Hepatocyte (in vitro differentiated cells): ENCODE results near the gene LHX1. TPM values are rescaled to one million over a fixed set of nuclear protein-coding genes. Genes with fewer than 3 reads are reported as not detected.

Source experiments
- DNase-seq: peaks from one replicate; pipeline ENCODE4 v3.0.0-alpha.2; 2016; ENCODE audit warnings: low spot score
- H2AFZ ChIP-seq: fragments of 200-600 bp; sonication (generic); 2 replicates; pipeline ENCODE4 v1.6.0; 2016; ENCODE audit warnings: antibody characterized with exemption, mild to moderate bottlenecking
- H3K27ac ChIP-seq: fragments of 200-600 bp; sonication (generic); 2 replicates; pipeline ENCODE4 v1.5.1; 2016; ENCODE audit warnings: mild to moderate bottlenecking
- H3K27me3 ChIP-seq: fragments of 200-600 bp; sonication (generic); 2 replicates; pipeline ENCODE4 v1.6.1; 2016
- H3K36me3 ChIP-seq: fragments of 200-600 bp; sonication (generic); replicated peaks from 2 replicates; pipeline ENCODE4 v1.5.1; 2016; ENCODE audit warnings: low read depth; ENCODE audit not compliant: insufficient read depth
- H3K4me1 ChIP-seq: fragments of 200-600 bp; sonication (generic); 2 replicates; pipeline ENCODE4 v1.5.1; 2016; ENCODE audit warnings: mild to moderate bottlenecking, moderate library complexity; ENCODE audit not compliant: insufficient read depth
- H3K4me2 ChIP-seq: fragments of 200-600 bp; sonication (generic); 2 replicates; pipeline ENCODE4 v1.6.0; 2016
- H3K4me3 ChIP-seq: fragments of 200-600 bp; sonication (generic); 2 replicates; pipeline ENCODE4 v1.5.1; 2016; ENCODE audit warnings: mild to moderate bottlenecking
- H3K79me2 ChIP-seq: fragments of 200-600 bp; sonication (generic); 2 replicates; pipeline ENCODE4 v1.6.0; 2017; ENCODE audit warnings: mild to moderate bottlenecking
- H3K9me2 ChIP-seq: fragments of 200-600 bp; sonication (generic); replicated peaks from 2 replicates; pipeline ENCODE4 v1.6.0; 2017; ENCODE audit warnings: mild to moderate bottlenecking; ENCODE audit not compliant: insufficient read depth
- H3K9me3 ChIP-seq: fragments of 200-600 bp; sonication (generic); 2 replicates; pipeline ENCODE4 v1.5.1; 2016; ENCODE audit warnings: low read depth, mild to moderate bottlenecking
- H4K20me1 ChIP-seq: fragments of 200-600 bp; sonication (generic); 2 replicates; pipeline ENCODE4 v1.6.0; 2016; ENCODE audit warnings: mild to moderate bottlenecking; ENCODE audit not compliant: insufficient read depth, poor library complexity, severe bottlenecking
- CTCF ChIP-seq: fragments of 200-600 bp; sonication (generic); IDR thresholded peaks from 2 replicates; pipeline ENCODE4 v1.5.1; 2016; ENCODE audit warnings: antibody characterized with exemption, mild to moderate bottlenecking; ENCODE audit not compliant: poor library complexity
- EZH2 ChIP-seq: fragments of 200-600 bp; sonication (generic); IDR thresholded peaks from 2 replicates; pipeline ENCODE4 v1.6.1; 2016; ENCODE audit warnings: antibody characterized with exemption, mild to moderate bottlenecking, borderline replicate concordance
- EZH2phosphoT487 ChIP-seq: fragments of 200-600 bp; sonication (generic); IDR thresholded peaks from one replicate; pipeline ENCODE4 v1.6.1; 2018; ENCODE audit warnings: antibody characterized with exemption, mild to moderate bottlenecking, low read depth, moderate library complexity; ENCODE audit not compliant: unreplicated experiment, severe bottlenecking
- WGBS: methylation state at CpG from one replicate; pipeline ENCODE4 v1.1.6; 2016; ENCODE audit warnings: low lambda C conversion rate; ENCODE audit errors: missing lambda C conversion rate; 5-methylcytosine and 5-hydroxymethylcytosine counted together
- polyA plus RNA-seq: library from polyadenylated mRNA; unstranded; fragments of >200 nt; fragmentation: Nextera tagmentation; extraction: Ambion mirVana; gene quantifications from 2 replicates; pipeline ENCODE4 v1.2.1, GENCODE V29; 2016
- total RNA-seq: library from RNA; depleted of rRNA; stranded (reverse); fragments of >200 nt; gene quantifications from 2 replicates; pipeline ENCODE4 v1.2.3, GENCODE V29; 2014

Gene LHX1
- total and polyA plus RNA-seq, 2 experiments from 2014 or later: 0.35 TPM; not detected in 1

GRCh38 chr17:36950027-36950426, 12.8 kb downstream of the LHX1 start:
- H3K79me2 ChIP-seq: peaks cover 28% of the 10 kb centered on the region
- TF ChIP-seq CTCF (no peak), EZH2phosphoT487 (no peak), EZH2 (no peak)
- no peaks in the 10 kb centered on the region for H3K9me3 ChIP-seq
- H3K27me3 ChIP-seq: peaks cover 31% of the 10 kb centered on the region
- peaks cover 10% of the 10 kb centered on the region for H3K4me1 ChIP-seq
- peak overlapping the region; percentile 64 for H2AFZ ChIP-seq
- H3K4me2 ChIP-seq: peak overlapping the region; percentile 91
- peak overlapping the region; percentile 53 for H3K4me3 ChIP-seq
- peak overlapping the region; percentile 94 for H3K27ac ChIP-seq
- no peaks in the 10 kb centered on the region for H3K9me2 ChIP-seq
- DNase-seq: no peak
- H4K20me1 ChIP-seq: no peaks in the 10 kb centered on the region
- H3K36me3 ChIP-seq: no peaks in the 10 kb centered on the region
- WGBS: 59% methylated on average over 8 of the region's 8 CpGs

- Histone ChIP-seq H2AFZ (no peak overlapping the region), H3K9me3 (no peaks in the 10 kb centered on the region), H3K36me3 (no peaks in the 10 kb centered on the region), H4K20me1 (no peaks in the 10 kb centered on the region), H3K4me2 (no peak overlapping the region), H3K27ac (no peak overlapping the region), H3K27me3 (peaks cover 19% of the 10 kb centered on the region), H3K79me2 (peaks cover 28% of the 10 kb centered on the region), H3K9me2 (no peaks in the 10 kb centered on the region), H3K4me3 (no peak overlapping the region), H3K4me1 (peaks cover 10% of the 10 kb centered on the region)
- DNase-seq: no peak
- WGBS: 96% methylated on average over 5 of the region's 5 CpGs
- TF ChIP-seq EZH2phosphoT487 (no peak), EZH2 (no peak), CTCF (no peak)
Measured at GRCh38 chr17:36951084-36951789, 14.0 kb downstream of the LHX1 start.

- H3K4me1 ChIP-seq: no peaks in the 10 kb centered on the region
- no peaks in the 10 kb centered on the region for H3K9me3 ChIP-seq
- H3K79me2 ChIP-seq: peaks cover 15% of the 10 kb centered on the region
- WGBS: 90% methylated on average over 4 of the region's 4 CpGs
- no peak for TF ChIP-seq EZH2phosphoT487
- no peak for TF ChIP-seq CTCF
- no peak for TF ChIP-seq EZH2
- H3K27ac ChIP-seq: no peak overlapping the region
- no peak overlapping the region for H3K4me2 ChIP-seq
- peaks cover 2% of the 10 kb centered on the region for H4K20me1 ChIP-seq
- no peak overlapping the region for H2AFZ ChIP-seq
- no peaks in the 10 kb centered on the region for H3K36me3 ChIP-seq
- H3K9me2 ChIP-seq: no peaks in the 10 kb centered on the region
- H3K4me3 ChIP-seq: no peak overlapping the region
- DNase-seq: no peak
- H3K27me3 ChIP-seq: no peaks in the 10 kb centered on the region
Measured at GRCh38 chr17:36971508-36971907, 34.2 kb downstream of the LHX1 start.
